GM12878 (cell line): ENCODE measurements around the gene MPIG6B. TPM values are rescaled to one million over a fixed set of nuclear protein-coding genes. Genes with fewer than 3 reads are reported as not detected.

Experiments used
- BACH1 ChIP-seq: fragments of 450-650 bp; IDR thresholded peaks from 2 replicates; pipeline ENCODE4 v1.6.1; 2017; ENCODE audit warnings: mild to moderate bottlenecking, borderline replicate concordance
- CEBPB ChIP-seq, 2 experiments: fragments of 150-350 bp in 1 of 2; IDR thresholded peaks; 2 replicates each; pipeline ENCODE4 v1.6.1; 2012 to 2014; ENCODE audit warnings: low read depth in 2 of 2, low read length in 2 of 2, borderline replicate concordance in 1 of 2, inconsistent platforms in 1 of 2
- CHD1 ChIP-seq: IDR thresholded peaks from 2 replicates; pipeline ENCODE4 v1.6.1; 2012; ENCODE audit warnings: low read depth, low read length, improper control_type of control experiment
- CREB1 ChIP-seq: IDR thresholded peaks from 2 replicates; pipeline ENCODE4 v1.6.1; 2012; ENCODE audit warnings: low read depth, mild to moderate bottlenecking, inconsistent platforms
- EP300 ChIP-seq, 2 experiments: fragments of 150-350 bp in 1 of 2; IDR thresholded peaks; 2 replicates each; pipeline ENCODE4 v1.6.1; 2011 to 2012; ENCODE audit warnings: low read depth in 2 of 2, low read length in 2 of 2, borderline replicate concordance in 1 of 2, improper control_type of control experiment in 1 of 2, inconsistent platforms in 1 of 2; ENCODE audit not compliant: control insufficient read depth in 1 of 2
- IRF4 ChIP-seq: IDR thresholded peaks from 2 replicates; pipeline ENCODE4 v1.6.1; 2011; ENCODE audit warnings: low read depth, low read length
- KLF5 ChIP-seq: fragments of 450-650 bp; IDR thresholded peaks from 2 replicates; pipeline ENCODE4 v1.6.1; 2014; ENCODE audit warnings: mild to moderate bottlenecking; ENCODE audit not compliant: partially characterized antibody
- MTA3 ChIP-seq: IDR thresholded peaks from 2 replicates; pipeline ENCODE4 v1.6.1; 2012; ENCODE audit warnings: low read length, inconsistent platforms, borderline replicate concordance
- NFYA ChIP-seq: IDR thresholded peaks from 2 replicates; pipeline ENCODE4 v1.6.1; 2011; ENCODE audit warnings: low read depth, mild to moderate bottlenecking, low read length, improper control_type of control experiment, borderline replicate concordance
- POU2F2 ChIP-seq: IDR thresholded peaks from 3 replicates; pipeline ENCODE4 v1.6.1; 2011; ENCODE audit warnings: low read depth, mild to moderate bottlenecking, low read length, borderline replicate concordance
- RELA ChIP-seq: fragments of 450-650 bp; IDR thresholded peaks from 2 replicates; pipeline ENCODE4 v1.8.0; 2014; ENCODE audit warnings: borderline replicate concordance; ENCODE audit not compliant: partially characterized antibody
- SIX5 ChIP-seq: IDR thresholded peaks from 2 replicates; pipeline ENCODE4 v1.6.1; 2011; ENCODE audit warnings: mild to moderate bottlenecking, low read depth, low read length, moderate library complexity; ENCODE audit not compliant: severe bottlenecking
- STAT1 ChIP-seq: fragments of 450-650 bp; conservative IDR thresholded peaks from 2 replicates; pipeline ENCODE4 v1.6.1; 2014; ENCODE audit warnings: antibody characterized with exemption, mild to moderate bottlenecking
- TAF1 ChIP-seq: IDR thresholded peaks from 2 replicates; pipeline ENCODE4 v1.6.1; 2011; ENCODE audit warnings: mild to moderate bottlenecking, low read depth, low read length, borderline replicate concordance
- YY1 ChIP-seq: IDR thresholded peaks from 2 replicates; pipeline ENCODE4 v1.6.1; 2011; ENCODE audit warnings: low read depth, mild to moderate bottlenecking, low read length
- polyA plus RNA-seq, 11 experiments: library from polyadenylated mRNA; depleted of rRNA in 4 of 11; unstranded in 6 of 11; stranded (reverse) in 5 of 11; fragments of >200 nt; fragmentation: Nextera tagmentation in 4 of 11; fragmentation: Illumina TruSeq in 1 of 11; extraction: Ambion mirVana in 4 of 11; extraction: Trizol in 1 of 11; gene quantifications; 1 replicate in 1 of 11; 2 replicates in 10 of 11; pipeline versions ENCODE4 v1.2.1 to v1.2.3, GENCODE V29; 2011 to 2016; ENCODE audit warnings: inconsistent platforms in 2 of 11, missing spikeins in 2 of 11, low read depth in 1 of 11
- total RNA-seq, 4 experiments: library from RNA; depleted of rRNA in 3 of 4; stranded (reverse); fragments of >200 nt in 3 of 4; fragmentation: Illumina TruSeq in 1 of 4; extraction: Trizol in 1 of 4; gene quantifications; 2 replicates each; pipeline versions ENCODE4 v1.2.1 to v1.2.3, GENCODE V29; 2013 to 2021
- TF ChIP-seq, protein P1 (sequence below): fragments of 450-650 bp; IDR thresholded peaks from 2 replicates; pipeline ENCODE4 v1.6.1; 2017; ENCODE audit warnings: low read depth, mild to moderate bottlenecking, moderate library complexity
- TF ChIP-seq, protein P2 (sequence below): fragments of 450-650 bp; IDR thresholded peaks from 2 replicates; pipeline ENCODE4 v1.6.1; 2017; ENCODE audit warnings: mild to moderate bottlenecking, moderate library complexity
- TF ChIP-seq, protein P3 (sequence below): fragments of 450-650 bp; IDR thresholded peaks from 2 replicates; pipeline ENCODE4 v1.6.1; 2017; ENCODE audit warnings: mild to moderate bottlenecking, moderate library complexity

MPIG6B gene
- total and polyA plus RNA-seq, 10 of the 15 experiments (the other 5 are each of a cell fraction or from before 2014, with no cell fraction given): not detected

DNA sequence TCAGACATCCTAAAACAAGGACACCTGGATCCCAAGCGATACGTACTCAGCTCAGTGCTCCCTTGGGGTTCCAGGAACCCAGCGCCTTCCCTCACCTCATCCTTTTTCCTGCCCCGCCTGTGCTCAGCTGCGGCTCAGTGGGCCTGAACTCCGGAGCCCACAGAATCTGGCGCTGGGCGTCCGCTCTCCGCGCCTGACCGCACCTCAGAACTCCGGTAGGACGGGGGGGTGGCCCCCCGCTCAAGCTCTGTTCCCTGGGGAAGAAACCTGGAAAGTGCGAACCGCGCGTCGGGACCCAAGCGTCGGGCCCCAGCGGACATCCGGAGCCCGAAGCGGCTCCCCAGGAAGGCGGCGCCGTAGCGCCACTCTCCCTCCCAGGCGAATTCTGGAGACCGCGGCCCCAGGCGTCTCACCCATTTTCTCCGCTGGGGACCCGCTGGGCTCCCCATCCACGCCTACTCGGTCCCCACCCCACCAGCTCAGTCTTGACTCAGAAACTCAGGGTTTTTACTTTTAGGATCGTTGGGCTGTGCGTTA is 42.0 kb upstream of the MPIG6B start (continued):
- TF ChIP-seq CREB1 (no peak), TAF1 (0 out of 2 replicates have a peak, but pooled peaks have one; percentile 6), KLF5 (no peak), YY1 (no peak), CEBPB (IDR thresholded peaks at IDR 0.05; ENCODE audit: borderline replicate concordance in 1 of 2, low read depth in 2 of 2, low read length in 2 of 2) (no peak), EP300 (IDR thresholded peaks at IDR 0.05; ENCODE audit: borderline replicate concordance in 1 of 2, control insufficient read depth in 1 of 2, low read depth in 2 of 2, low read length in 2 of 2) (no peak), RELA (no peak), STAT1 (no peak), NFYA (no peak), IRF4 (no peak), POU2F2 (no peak), BACH1 (no peak), SIX5 (no peak), CHD1 (no peak), MTA3 (no peak; the same call in 1 of the 2 replicates)
- TF ChIP-seq, protein P1, sequence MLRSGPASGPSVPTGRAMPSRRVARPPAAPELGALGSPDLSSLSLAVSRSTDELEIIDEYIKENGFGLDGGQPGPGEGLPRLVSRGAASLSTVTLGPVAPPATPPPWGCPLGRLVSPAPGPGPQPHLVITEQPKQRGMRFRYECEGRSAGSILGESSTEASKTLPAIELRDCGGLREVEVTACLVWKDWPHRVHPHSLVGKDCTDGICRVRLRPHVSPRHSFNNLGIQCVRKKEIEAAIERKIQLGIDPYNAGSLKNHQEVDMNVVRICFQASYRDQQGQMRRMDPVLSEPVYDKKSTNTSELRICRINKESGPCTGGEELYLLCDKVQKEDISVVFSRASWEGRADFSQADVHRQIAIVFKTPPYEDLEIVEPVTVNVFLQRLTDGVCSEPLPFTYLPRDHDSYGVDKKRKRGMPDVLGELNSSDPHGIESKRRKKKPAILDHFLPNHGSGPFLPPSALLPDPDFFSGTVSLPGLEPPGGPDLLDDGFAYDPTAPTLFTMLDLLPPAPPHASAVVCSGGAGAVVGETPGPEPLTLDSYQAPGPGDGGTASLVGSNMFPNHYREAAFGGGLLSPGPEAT: peak; percentile 64
- TF ChIP-seq, protein P2, sequence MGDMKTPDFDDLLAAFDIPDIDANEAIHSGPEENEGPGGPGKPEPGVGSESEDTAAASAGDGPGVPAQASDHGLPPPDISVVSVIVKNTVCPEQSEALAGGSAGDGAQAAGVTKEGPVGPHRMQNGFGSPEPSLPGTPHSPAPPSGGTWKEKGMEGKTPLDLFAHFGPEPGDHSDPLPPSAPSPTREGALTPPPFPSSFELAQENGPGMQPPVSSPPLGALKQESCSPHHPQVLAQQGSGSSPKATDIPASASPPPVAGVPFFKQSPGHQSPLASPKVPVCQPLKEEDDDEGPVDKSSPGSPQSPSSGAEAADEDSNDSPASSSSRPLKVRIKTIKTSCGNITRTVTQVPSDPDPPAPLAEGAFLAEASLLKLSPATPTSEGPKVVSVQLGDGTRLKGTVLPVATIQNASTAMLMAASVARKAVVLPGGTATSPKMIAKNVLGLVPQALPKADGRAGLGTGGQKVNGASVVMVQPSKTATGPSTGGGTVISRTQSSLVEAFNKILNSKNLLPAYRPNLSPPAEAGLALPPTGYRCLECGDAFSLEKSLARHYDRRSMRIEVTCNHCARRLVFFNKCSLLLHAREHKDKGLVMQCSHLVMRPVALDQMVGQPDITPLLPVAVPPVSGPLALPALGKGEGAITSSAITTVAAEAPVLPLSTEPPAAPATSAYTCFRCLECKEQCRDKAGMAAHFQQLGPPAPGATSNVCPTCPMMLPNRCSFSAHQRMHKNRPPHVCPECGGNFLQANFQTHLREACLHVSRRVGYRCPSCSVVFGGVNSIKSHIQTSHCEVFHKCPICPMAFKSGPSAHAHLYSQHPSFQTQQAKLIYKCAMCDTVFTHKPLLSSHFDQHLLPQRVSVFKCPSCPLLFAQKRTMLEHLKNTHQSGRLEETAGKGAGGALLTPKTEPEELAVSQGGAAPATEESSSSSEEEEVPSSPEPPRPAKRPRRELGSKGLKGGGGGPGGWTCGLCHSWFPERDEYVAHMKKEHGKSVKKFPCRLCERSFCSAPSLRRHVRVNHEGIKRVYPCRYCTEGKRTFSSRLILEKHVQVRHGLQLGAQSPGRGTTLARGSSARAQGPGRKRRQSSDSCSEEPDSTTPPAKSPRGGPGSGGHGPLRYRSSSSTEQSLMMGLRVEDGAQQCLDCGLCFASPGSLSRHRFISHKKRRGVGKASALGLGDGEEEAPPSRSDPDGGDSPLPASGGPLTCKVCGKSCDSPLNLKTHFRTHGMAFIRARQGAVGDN: 0 out of 2 replicates have a peak, but pooled peaks have one; percentile 49
- TF ChIP-seq, protein P3, sequence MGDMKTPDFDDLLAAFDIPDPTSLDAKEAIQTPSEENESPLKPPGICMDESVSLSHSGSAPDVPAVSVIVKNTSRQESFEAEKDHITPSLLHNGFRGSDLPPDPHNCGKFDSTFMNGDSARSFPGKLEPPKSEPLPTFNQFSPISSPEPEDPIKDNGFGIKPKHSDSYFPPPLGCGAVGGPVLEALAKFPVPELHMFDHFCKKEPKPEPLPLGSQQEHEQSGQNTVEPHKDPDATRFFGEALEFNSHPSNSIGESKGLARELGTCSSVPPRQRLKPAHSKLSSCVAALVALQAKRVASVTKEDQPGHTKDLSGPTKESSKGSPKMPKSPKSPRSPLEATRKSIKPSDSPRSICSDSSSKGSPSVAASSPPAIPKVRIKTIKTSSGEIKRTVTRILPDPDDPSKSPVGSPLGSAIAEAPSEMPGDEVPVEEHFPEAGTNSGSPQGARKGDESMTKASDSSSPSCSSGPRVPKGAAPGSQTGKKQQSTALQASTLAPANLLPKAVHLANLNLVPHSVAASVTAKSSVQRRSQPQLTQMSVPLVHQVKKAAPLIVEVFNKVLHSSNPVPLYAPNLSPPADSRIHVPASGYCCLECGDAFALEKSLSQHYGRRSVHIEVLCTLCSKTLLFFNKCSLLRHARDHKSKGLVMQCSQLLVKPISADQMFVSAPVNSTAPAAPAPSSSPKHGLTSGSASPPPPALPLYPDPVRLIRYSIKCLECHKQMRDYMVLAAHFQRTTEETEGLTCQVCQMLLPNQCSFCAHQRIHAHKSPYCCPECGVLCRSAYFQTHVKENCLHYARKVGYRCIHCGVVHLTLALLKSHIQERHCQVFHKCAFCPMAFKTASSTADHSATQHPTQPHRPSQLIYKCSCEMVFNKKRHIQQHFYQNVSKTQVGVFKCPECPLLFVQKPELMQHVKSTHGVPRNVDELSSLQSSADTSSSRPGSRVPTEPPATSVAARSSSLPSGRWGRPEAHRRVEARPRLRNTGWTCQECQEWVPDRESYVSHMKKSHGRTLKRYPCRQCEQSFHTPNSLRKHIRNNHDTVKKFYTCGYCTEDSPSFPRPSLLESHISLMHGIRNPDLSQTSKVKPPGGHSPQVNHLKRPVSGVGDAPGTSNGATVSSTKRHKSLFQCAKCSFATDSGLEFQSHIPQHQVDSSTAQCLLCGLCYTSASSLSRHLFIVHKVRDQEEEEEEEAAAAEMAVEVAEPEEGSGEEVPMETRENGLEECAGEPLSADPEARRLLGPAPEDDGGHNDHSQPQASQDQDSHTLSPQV: no peak
